ENCODE measurements around the gene NDRG2.
"Not testable (repeated sequence)": the region's sequence is repeated elsewhere in the genome, so short reads cannot be mapped to it uniquely, and the experiment has no call there.

The NDRG2 gene

GRCh38 chr14:21055432-21056117, 30.7 kb upstream of the NDRG2 start:
- no peak for DNase-seq

GRCh38 chr14:21054768-21055145, 29.9 kb upstream of the NDRG2 start:
- DNase-seq, result no peak

- no peak for DNase-seq
Observed at GRCh38 chr14:21054123-21054767, 29.4 kb upstream of the NDRG2 start.

GRCh38 chr14:21053184-21054122, 28.6 kb upstream of the NDRG2 start:
- DNase-seq, result no peak

- no peak for DNase-seq
Observed at GRCh38 chr14:21050597-21050996, 25.7 kb upstream of the NDRG2 start.

- DNase-seq, result no peak
Observed at GRCh38 chr14:21049271-21049673, 24.4 kb upstream of the NDRG2 start.

GRCh38 chr14:21048638-21049037, 23.8 kb upstream of the NDRG2 start:
- DNase-seq, result no peak

GRCh38 chr14:21047378-21047781, 22.5 kb upstream of the NDRG2 start:
- no peak for DNase-seq

- DNase-seq, result no peak
Observed at GRCh38 chr14:21043974-21044618, 19.2 kb upstream of the NDRG2 start.

- DNase-seq, result no peak
Observed at GRCh38 chr14:21043387-21043973, 18.6 kb upstream of the NDRG2 start.

GRCh38 chr14:21042918-21043317, 18.1 kb upstream of the NDRG2 start:
- DNase-seq, result no peak

GRCh38 chr14:21041676-21042433, 17.0 kb upstream of the NDRG2 start, which contains the start of gene RNASE7:
Gene RNASE7 (plus strand): TSS chr14:21042362. CDS start chr14:21042993, 631 bp downstream.
- no peak for DNase-seq

- DNase-seq, result not testable (repeated sequence)
Observed at GRCh38 chr14:21040941-21041340, 16.1 kb upstream of the NDRG2 start.

- DNase-seq, result no peak
Observed at GRCh38 chr14:21040370-21040925, 15.6 kb upstream of the NDRG2 start.

GRCh38 chr14:21039585-21040369, 14.9 kb upstream of the NDRG2 start:
- no peak for DNase-seq

GRCh38 chr14:21038441-21039422, 13.9 kb upstream of the NDRG2 start:
- DNase-seq, result no peak

- no peak for DNase-seq
Observed at GRCh38 chr14:21037156-21037555, 12.3 kb upstream of the NDRG2 start.

- DNase-seq, result no peak
Observed at GRCh38 chr14:21036751-21037150, 11.9 kb upstream of the NDRG2 start.

GRCh38 chr14:21034707-21035106, 9.8 kb upstream of the NDRG2 start, which contains the start of gene RNASE13:
Gene RNASE13 (minus strand): TSS chr14:21034807. CDS start chr14:21034288, 519 bp downstream.
- no peak for DNase-seq

Data from stimulated activated CD4-positive, alpha-beta T cell treated with anti-CD3 and anti-CD28 coated beads, Interleukin-1b, Interleukin-23, amount 100 ng/mL, for 48 hours (primary cell).